ENCODE measurements around the gene ZNF554. TPM values are rescaled to one million over a fixed set of nuclear protein-coding genes. Genes with fewer than 3 reads are reported as not detected.

ZNF554 gene
- total and polyA plus RNA-seq, 2 of the 8 experiments (the other 6 are each of a cell fraction or from before 2014, with no cell fraction given): 1.8 to 5.7 TPM

GRCh38 chr19:2819540-2820111, at the start of gene ZNF554 (continued):
- TF ChIP-seq SRF (IDR thresholded peaks at IDR 0.05; ENCODE audit: low read depth, low read length): no peak
- TF ChIP-seq TAF1 (IDR thresholded peaks at IDR 0.05; ENCODE audit: low read depth, low read length): peak; percentile 50; the same call in 1 of the 2 replicates
- TF ChIP-seq NRF1 (IDR thresholded peaks at IDR 0.05; ENCODE audit: low read depth, low read length): peak; percentile 87
- TF ChIP-seq SP4 (IDR thresholded peaks at IDR 0.05; ENCODE audit: low read length): no peak; the same call in 1 of the 2 replicates
- no peak; the same call in 1 of the 2 replicates for TF ChIP-seq RBBP5 (IDR thresholded peaks at IDR 0.05; ENCODE audit: borderline replicate concordance, low read depth, low read length)
- TF ChIP-seq CBX5 (IDR thresholded peaks at IDR 0.05; ENCODE audit: low read depth, low read length): no peak
- no peak for TF ChIP-seq EP300 (IDR thresholded peaks at IDR 0.05; ENCODE audit: borderline replicate concordance in 1 of 2, low read depth in 2 of 2, low read length in 2 of 2)
- TF ChIP-seq ASH2L (IDR thresholded peaks at IDR 0.05; ENCODE audit: low read length): no peak
- 0 out of 2 replicates have a peak, but pooled peaks have one; percentile 11 for TF ChIP-seq JUND (IDR thresholded peaks at IDR 0.05; ENCODE audit: low read length)
- TF ChIP-seq KDM4A (IDR thresholded peaks at IDR 0.05; ENCODE audit: low read depth, low read length, severe bottlenecking): peak; percentile 86
- TF ChIP-seq NANOG (IDR thresholded peaks at IDR 0.05; ENCODE audit: insufficient read depth, low read depth, low read length, poor library complexity, severe bottlenecking): no peak
- TF ChIP-seq CHD2 (IDR thresholded peaks at IDR 0.05; ENCODE audit: low read length): peak; percentile 39; the same call in 1 of the 2 replicates
- peak in 1 of 2 experiments; percentile 83; a peak in 2 of 4 replicates for TF ChIP-seq SIN3A (conservative IDR thresholded peaks at IDR 0.05 in 1 of 2, IDR thresholded peaks at IDR 0.05 in 1 of 2; ENCODE audit: low read depth in 1 of 2, low read length in 2 of 2)
- TF ChIP-seq POLR2A (IDR thresholded peaks at IDR 0.05; ENCODE audit: control extremely low read depth in 1 of 2, low read depth in 2 of 2, low read length in 2 of 2): peak in 1 of 2 experiments; percentile 31; a peak in 1 of 3 replicates
- TF ChIP-seq JUN (IDR thresholded peaks at IDR 0.05; ENCODE audit: low read depth, low read length): no peak
- TF ChIP-seq TCF12 (IDR thresholded peaks at IDR 0.05; ENCODE audit: low read depth, low read length): peak; percentile 62; the same call in 1 of the 2 replicates
- TF ChIP-seq SUZ12 (IDR thresholded peaks at IDR 0.05; ENCODE audit: low read length): no peak
- peak; percentile 86 to 95 (median 94) for TF ChIP-seq CTCF (IDR thresholded peaks at IDR 0.05; ENCODE audit: control extremely low read depth in 1 of 3, insufficient read depth in 1 of 3, low read depth in 1 of 3, low read length in 3 of 3)
